ENCODE results near the gene TYW1B.
"Not testable (repeated sequence)": the region's sequence is repeated elsewhere in the genome, so short reads cannot be mapped to it uniquely, and the experiment has no call there.

Gene TYW1B

DNA sequence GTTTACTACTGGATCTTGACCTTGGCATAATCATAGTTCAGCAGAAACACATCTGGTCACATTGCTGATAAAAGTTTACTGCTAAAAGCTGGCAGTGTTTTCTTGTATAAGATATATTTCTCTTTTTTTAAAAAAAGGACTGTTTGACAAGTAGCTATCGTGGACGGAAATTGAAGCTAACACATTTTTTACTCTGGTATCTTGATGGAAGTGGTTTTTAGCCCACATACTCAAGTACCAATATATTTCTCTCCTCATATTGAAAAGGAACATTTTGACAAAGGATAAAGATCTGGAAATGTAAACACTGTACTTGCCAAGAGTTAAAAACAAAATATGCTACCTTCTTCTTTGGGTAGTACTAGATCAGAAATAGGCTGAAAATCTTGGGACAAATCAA lies 137.8 kb downstream of the TYW1B start:
- not testable (repeated sequence) for DNase-seq

DNA sequence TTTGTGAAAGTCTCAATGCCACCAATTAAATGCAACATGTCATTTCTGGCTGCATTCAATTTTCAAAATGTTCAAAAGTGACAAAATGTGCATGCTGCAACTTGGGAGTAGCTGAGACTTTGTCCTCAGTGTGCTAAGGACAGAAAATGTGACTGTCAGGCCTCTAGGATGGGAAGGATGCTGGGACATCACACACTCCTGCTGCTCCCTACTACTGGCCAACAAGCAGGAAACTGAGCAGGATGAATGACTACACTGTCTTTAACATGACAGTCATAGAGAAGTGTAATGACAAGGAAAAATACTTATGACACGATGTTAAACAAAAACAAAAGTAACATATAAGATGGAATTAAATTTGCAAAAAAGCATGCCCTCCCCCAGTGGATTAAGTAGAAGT lies 138.7 kb downstream of the TYW1B start:
- DNase-seq = not testable (repeated sequence)

DNA sequence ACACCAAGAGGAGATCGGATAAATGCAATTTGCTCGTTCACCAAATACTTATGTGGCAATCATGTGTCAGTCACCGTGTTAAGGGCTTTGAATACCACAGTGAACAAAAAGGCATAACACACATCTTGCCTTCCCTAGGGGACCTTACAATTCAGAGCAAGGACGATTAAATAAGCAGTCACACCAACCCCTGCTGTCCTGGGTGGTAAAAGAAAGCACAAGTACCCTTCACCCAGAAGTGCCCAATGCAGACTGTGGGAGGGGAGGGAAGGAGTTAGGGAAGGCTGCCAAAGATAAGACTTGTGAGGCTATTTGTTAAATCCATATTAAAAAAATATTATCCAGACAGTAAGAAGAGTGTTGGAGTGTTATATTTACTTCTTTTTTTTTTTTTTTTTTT lies 146.8 kb downstream of the TYW1B start:
- DNase-seq = peak; percentile 4

DNA sequence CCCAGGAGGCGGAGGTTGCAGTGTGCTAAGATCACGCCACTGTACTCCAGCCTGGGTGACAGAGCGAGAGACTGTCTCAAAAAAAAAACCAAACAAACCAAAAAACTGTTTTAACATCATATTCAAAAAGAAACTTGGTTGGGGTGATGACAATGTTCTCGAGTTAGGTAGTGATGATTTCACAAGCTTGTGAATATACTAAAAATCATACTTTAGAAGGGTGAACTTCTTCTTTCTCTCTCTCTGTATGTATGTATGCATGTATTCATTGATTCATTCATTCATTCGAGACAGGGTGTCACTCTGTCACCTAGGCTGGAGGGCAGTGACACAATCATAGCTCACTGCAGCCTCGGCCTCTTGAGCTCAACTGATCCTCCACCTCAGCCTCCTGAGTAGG lies 151.1 kb downstream of the TYW1B start:
- not testable (repeated sequence) for DNase-seq

DNA sequence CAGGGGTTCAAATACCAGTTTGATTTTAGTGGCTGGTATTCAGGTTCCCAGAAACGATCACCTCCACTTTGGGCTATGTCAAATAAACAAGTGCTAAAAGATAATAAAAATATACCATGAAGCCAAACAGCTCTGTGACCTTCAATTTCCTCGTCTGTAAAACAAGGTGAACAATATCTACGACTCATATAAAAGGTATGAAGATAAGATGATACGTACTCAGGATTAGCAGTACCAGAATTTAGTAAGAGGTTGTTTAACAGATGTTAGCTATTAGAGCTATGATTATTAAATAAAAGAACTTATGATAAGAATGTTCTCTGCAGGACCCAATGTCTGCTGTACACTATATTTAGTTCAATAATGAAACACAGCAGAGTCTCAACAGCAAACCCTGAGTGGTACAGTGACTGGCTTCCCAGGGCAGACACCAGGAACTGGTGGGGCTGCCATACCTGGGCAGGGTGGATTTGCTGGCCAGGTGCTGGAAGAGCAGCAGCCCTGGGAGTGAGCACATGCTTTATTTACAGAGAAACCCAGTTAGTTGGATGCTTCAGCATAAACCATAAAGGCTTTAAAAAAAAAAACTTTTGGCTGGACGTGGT lies 151.8 kb downstream of the TYW1B start:
- not testable (repeated sequence) for DNase-seq

DNA sequence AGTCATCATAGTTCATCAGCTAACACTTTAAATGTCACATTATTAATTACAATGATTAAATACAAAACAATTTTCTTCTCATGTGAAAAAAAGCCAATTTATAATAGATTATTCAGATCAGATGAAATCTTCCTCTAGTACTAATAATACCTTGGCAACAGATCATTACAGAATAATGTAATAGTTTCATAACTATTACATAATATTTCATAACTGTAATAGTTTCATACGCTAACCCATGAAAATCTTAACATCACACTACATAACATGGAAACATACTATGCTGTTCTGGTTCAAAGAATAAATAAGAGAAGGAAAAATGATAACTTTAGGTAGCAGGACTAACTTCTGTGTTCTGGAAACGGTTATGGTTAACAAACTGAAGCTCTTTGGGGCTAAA lies 152.3 kb downstream of the TYW1B start:
- not testable (repeated sequence) for DNase-seq

DNA sequence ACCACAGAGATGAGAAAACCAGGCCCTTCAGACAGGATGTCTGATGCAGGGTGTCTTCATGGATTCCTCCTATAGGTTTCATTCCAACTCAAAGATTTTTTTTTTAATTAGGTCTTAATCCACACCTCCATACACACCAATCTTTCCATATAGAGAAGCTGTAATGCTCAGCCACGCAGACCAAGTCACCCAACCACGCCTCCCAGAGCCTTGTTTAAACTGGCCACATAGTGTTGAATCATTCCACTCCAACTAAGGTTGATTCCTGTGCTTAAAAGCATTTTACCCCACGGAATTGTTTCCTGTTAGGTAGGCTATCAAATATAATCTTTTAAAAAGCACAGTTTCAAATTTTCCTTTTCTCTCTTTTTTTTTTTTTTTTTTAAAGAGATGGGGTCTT lies 153.6 kb downstream of the TYW1B start:
- DNase-seq = no peak

DNA sequence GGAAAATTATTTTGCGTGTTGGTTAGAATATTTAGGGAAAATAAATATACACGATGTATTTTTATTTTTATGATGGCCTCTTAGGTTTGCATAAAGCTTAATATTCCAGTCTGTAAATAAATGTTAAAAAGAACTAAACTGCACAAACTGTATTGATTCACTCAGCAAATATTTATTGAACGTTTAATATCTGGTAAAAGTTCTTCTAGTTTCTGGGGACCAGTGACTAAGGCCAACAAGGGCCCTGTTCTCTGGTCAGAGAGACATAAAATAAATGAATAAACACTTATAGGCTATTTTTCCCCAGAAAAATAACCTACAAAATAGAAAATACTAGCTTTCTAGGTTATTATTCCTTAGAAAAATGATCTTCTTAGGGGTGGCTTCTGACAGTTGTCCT lies 157.2 kb downstream of the TYW1B start:
- DNase-seq = not testable (repeated sequence)

DNA sequence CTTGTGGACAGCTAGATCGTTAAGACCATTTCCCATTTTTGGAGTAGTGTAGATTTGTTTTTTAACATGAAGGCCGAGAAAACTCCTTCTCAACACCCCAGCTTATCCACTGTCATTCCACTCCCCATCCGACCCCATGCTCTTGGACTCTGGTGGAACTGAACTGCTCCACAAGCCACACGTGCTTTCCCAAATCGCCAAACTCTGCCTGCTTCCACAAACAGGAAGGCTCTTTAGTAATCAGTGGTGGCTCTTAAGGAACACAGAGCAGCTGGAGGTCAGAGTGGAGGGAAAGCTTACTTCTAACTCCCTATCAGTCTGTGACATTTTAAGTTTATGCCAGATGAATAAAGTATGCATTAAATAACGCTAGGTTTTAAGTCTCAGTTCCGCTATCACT lies 159.6 kb downstream of the TYW1B start:
- not testable (repeated sequence) for DNase-seq

DNA sequence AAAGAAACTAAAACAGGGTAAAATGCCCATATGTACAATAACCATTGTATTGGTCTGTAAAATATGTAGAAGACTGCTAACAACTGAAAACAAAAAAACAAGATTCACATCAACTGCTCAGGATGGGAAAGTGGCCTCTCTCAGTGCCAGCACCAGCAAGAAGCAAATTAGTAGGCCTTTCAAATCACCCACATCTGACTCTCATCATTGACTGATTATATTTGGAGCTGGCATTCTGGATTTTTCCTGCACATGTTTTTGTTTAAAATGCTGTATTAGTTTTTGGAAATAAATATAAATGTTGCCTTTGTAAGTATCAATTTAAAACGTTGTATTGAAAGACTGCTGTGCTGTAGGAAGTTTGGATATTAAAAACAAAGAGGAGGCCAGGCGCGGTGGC lies 161.0 kb downstream of the TYW1B start:
- DNase-seq = not testable (repeated sequence)

DNA sequence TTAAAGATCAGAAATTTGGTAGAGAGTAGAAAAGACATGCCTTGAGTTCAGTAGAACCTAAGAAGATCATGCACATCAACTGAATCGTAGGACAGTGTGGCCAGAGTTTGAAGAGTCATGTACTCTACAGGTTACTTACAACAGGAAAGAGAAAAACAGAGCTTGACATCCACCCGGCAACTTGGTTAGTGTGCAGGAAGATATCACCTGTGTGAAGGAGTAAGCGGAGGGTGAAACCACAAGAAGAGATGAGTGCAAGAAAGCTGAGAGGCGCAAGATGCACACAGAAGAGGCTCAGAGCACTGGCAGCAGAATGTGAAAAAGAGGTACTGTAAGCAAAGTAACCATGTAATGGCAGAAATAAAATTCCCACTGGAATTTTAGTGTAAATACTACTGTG lies 179.4 kb downstream of the TYW1B start:
- DNase-seq = not testable (repeated sequence)

DNA sequence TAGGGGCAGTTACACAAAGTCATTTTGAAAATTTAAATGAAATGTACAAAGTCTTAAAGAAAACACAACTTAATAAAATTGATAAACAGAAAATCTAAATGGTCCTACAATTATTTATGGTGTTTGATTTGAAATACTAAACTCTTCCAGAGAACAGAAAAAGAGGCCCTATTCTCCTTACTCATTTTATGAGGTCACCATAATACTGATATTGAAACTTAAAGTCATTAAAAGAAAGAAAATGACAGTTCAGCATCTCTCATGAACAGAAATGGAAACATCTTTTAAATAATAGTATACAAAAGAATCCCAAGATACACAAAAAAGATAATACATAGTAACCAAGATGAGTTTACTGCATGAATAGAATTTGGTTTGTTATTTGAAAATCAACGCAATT lies 184.3 kb downstream of the TYW1B start:
- not testable (repeated sequence) for DNase-seq

DNA sequence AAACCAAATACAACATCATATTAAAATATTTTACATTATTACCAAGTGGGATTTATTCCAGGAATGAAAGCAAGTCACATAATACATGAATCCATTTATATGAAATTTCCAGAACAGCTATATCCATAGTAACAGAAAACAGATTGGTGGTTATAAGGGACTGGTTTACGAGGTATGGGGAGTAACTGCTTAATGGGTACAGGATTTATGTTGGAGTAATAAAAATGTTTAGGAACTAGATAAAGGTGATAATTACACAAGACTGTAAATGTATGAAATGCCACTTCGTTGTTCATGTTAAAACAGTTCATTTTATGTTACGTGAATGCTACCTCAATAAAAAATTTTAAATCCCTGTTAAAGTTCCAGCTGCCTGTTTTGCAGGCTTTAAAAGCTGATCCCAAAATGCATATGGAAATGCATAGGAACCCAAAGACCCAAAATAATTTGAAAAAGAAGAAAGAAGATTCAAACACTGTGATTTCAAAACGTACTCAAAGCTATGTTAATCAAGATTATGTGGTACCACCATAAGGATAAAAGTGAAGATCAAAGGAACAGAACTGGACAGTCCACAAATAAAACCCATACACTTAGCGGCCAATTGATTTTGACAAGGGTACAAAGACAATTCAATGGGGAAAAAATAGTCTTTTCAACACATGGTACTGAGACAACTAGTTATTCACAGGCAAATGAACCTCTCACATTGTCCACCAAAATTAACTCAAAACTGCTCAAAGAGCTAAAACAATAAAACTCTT lies 186.3 kb downstream of the TYW1B start:
- DNase-seq = not testable (repeated sequence)

DNA sequence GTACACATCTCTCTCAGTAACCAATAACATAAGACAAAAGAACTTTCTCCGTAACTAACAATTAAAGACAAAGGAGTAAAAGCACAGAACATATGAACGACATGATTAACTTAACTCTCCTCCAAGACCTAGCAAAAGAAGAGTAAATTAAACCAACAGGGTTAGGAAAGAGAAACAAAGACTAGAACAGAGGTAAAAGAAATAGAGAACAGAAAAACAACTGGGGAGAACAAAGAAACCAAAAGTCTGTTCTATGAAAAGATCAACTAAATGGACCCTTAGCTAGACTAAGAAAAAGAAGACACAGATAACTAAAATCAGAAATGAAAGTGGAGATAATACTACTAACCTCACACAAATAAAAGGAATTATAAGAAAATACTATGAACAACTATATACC lies 187.3 kb downstream of the TYW1B start:
- not testable (repeated sequence) for DNase-seq

DNA sequence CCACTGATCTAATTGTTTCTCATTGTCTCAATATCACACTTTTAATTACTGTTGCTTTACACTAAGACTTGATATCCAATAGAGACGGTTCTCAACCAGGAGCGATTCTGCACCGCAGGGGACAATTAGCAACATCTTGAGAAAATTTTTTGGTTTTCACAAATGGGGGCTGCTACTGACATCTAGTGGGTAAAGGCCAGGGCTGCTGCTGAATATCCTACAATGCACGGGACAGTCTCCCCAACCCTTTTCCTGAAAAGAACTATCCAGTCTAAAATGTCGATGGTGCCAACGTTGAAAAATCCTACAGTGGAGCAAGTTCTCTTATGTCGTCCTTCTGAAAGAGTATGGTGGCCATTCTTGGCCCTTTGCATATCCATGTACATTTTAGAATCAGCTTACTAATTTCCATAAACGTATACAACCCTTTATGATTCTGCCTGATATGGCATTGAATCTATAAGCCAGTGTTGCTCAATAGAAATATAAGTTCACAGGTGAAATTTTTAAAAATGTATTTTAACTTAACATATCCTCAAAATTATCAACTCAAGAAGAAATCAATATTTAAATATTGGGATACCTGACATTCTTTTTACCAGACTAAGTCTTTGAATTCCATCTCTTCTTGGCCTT lies 192.6 kb downstream of the TYW1B start:
- DNase-seq = not testable (repeated sequence)

DNA sequence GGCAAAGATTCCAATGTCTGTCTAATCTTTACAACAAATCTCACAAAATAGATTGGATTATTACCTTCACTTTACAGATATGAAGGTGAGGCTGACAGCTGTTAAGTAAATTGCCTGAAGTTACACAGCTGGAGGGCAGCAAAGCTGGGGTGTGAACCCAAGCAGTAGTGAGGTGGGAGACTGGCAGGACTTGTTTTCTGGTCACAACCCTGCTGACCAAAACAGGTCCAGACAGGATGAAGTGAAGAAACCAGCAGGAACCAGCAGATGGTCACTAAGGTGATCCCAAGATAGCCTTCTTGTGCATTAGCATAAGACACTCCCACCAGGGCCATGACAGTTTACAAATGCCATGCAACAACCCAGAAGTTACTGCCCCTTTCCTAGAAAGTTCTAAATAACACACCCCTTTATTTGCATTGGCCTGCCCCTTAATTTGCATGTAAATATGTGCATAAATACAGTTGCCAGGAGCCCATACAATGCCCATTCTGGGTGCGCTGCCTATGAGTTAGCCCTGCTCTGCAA lies 195.2 kb downstream of the TYW1B start:
- peak; percentile 26 for DNase-seq

DNA sequence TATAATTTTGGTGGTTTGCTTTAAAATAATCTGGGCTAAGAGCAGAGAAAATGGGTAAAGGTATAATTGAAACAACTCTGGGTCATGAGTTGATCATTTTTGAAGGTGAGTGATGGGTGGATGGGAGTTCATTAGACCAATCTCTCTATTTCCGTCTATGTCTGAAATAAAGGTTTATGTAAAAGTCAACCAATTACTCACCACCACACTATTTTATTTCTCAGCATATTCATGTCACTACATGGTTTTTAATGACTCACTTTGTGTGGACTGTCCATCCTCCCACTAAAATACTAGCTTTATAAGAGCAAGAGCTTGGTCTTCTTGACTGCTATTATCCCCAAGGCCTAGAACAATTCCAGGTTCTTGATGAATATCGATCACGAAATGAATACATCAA lies 199.6 kb downstream of the TYW1B start:
- DNase-seq = not testable (repeated sequence)

DNA sequence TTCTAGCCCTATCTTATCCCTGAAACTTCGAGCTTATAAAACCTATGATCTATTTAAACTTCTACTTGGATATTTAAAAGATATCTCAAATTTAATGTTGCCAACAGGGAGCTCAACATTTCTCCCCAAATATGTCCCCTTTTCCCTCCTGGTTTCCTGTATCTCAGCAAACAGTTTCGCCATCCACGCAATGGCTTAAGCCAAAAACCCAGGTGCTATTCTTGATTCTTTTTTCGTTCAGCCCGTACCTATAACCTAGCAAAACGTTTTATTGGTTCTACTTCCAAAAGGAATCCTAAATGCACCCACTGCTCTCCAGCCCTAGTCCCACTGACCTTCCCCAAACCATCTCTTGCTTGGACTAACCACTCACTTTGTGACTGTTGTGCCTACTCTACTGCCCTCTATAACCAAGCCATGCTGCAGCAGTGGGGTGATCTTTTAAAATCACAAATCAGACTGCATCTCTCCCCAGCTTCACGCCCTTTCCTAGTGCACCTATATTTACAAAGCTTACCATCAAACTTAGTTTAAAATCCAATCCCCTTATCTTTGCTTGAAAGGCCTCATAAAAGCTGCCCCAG lies 201.5 kb downstream of the TYW1B start:
- DNase-seq = not testable (repeated sequence)

DNA sequence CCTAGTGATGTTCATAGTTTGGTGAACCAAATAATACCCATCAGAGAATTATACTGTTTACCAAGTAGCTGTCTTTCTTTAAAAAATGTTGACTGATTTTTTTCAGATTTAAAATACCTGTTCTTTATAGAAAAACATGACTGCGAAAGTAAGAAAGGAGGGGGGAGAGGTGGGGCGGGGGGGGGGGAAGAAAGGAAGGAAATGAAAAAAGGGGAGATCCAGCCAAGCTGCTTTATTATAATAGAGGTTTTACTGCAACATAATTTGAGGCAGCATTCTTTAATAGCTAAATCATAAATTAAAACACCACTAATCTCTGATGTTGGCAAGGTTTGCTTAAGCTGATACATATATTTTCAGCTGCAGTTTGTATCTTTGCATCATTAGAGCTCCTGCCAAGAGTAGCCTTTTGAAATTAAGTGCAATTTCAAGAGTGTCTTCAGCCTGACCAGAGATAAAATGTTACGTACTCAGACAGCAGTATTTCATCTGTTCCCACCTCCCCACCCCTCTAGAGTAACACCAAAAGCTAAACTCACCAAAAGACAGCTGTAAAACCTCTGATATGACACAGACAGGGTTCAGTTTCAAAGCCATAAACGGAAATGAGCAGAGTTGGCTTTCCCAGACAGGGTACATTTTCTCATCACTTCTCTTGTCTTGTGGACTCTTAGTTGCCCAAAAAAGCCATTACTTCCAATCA lies 202.1 kb downstream of the TYW1B start:
- DNase-seq = not testable (repeated sequence)

DNA sequence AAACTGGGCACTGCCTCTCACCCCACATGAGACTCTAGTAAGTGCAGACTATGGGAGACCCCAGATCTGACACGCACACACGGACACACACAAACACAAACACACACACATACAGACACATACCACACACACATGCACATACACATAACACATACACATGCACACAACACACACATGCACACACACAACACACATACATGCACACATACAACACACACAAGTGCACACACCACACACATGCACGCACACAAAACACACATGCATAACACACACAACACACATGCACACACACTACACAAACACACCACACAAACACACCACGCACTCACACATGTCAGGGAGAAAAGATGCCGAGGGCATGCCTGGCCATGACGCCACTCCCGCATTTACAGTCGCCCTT lies 205.5 kb downstream of the TYW1B start:
- DNase-seq = no peak

DNA sequence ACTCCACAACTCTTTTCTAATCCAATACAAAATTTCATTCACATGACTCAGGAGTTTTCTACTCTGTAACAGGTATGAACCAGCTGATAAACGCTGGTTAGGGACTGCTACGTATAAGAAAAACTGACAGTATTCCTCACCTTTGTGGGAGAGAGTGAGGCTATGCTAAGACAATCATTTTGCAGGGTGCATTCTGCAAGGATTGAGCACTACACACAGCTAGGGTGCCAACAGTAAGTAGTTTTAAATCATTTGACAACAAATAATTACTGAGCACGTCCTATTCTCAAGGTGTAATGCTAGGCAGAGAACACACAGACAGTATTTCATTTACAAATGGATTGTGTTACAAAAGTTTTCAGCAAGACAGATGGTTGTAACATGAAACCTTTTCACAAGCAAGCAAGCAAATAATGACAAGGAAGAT lies 206.2 kb downstream of the TYW1B start:
- DNase-seq = peak; percentile 32

DNA sequence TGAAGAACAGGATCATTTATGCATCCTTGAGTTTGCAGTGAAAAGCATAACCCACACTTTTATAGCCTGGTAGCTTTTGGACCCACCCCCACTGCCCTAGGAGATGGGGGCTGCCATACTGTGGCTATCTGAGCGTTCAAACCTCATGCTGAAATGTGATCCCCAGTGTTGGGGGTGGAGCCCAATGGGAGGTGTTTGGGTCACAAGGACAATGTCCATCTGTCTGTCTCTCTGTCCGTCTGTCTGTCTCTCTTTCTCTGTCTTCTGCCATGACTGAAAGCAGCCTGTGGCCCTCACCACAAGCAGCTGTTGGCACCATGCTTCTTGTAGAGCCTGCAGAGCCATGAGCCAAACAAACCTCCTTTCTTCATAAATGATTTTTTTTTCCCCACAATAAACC lies 207.1 kb downstream of the TYW1B start:
- not testable (repeated sequence) for DNase-seq

Data from NCI-H1092 treated with DMSO at 0.1 percent for 48 hours (cell line).